H9 (cell line): ENCODE results near the gene BCAS3. TPM values are rescaled to one million over a fixed set of nuclear protein-coding genes. Genes with fewer than 3 reads are reported as not detected.

ENCODE experiments used
- DNase-seq: peaks from one replicate; pipeline ENCODE4 v3.0.0-alpha.2; 2017
- H2AFZ ChIP-seq: one replicate; pipeline ENCODE4 v1.6.1; 2013; ENCODE audit warnings: mild to moderate bottlenecking, low read length, control low read depth, moderate library complexity
- H2AK5ac ChIP-seq: 2 replicates; pipeline ENCODE4 v1.6.1; 2013; ENCODE audit warnings: low read length, control low read depth, mixed read lengths; ENCODE audit not compliant: insufficient read length
- H2BK120ac ChIP-seq: one replicate; pipeline ENCODE4 v1.6.1; 2013; ENCODE audit warnings: low read depth, mild to moderate bottlenecking, low read length, control low read depth, inconsistent platforms; ENCODE audit not compliant: poor library complexity, severe bottlenecking
- H2BK12ac ChIP-seq: 2 replicates; pipeline ENCODE4 v1.6.1; 2013; ENCODE audit warnings: low read length, control low read depth, mixed read lengths, low read depth; ENCODE audit not compliant: insufficient read length
- H2BK15ac ChIP-seq: 2 replicates; pipeline ENCODE4 v1.6.1; 2013; ENCODE audit warnings: low read depth, low read length, control low read depth
- H2BK20ac ChIP-seq: one replicate; pipeline ENCODE4 v1.6.1; 2013; ENCODE audit warnings: low read depth, mild to moderate bottlenecking, low read length, control low read depth, inconsistent platforms; ENCODE audit not compliant: poor library complexity, severe bottlenecking
- H2BK5ac ChIP-seq: 2 replicates; pipeline ENCODE4 v1.6.1; 2013; ENCODE audit warnings: low read length, control low read depth, mixed read lengths; ENCODE audit not compliant: insufficient read length
- H3K14ac ChIP-seq: 2 replicates; pipeline ENCODE4 v1.6.1; 2013; ENCODE audit warnings: low read length, control low read depth; ENCODE audit not compliant: insufficient read depth
- H3K18ac ChIP-seq: 2 replicates; pipeline ENCODE4 v1.6.1; 2013; ENCODE audit warnings: low read depth, mild to moderate bottlenecking, mixed read lengths, low read length, control low read depth; ENCODE audit not compliant: insufficient read length
- H3K23ac ChIP-seq: 2 replicates; pipeline ENCODE4 v1.6.1; 2013; ENCODE audit warnings: low read length, control low read depth, mixed read lengths, low read depth; ENCODE audit not compliant: insufficient read length
- H3K23me2 ChIP-seq: 2 replicates; pipeline ENCODE4 v1.6.1; 2013; ENCODE audit warnings: low read depth, mild to moderate bottlenecking, mixed read lengths, low read length, control low read depth; ENCODE audit not compliant: insufficient read length, poor library complexity, severe bottlenecking
- H3K27ac ChIP-seq: 2 replicates; pipeline ENCODE4 v1.5.1; 2013; ENCODE audit warnings: low read length, control low read depth, mixed read lengths, low read depth; ENCODE audit not compliant: insufficient read length
- H3K27me3 ChIP-seq: 2 replicates; pipeline ENCODE4 v1.6.1; 2013; ENCODE audit warnings: low read length, control low read depth, inconsistent platforms; ENCODE audit not compliant: insufficient read depth
- H3K4ac ChIP-seq: 2 replicates; pipeline ENCODE4 v1.6.1; 2013; ENCODE audit warnings: low read depth, mild to moderate bottlenecking, control low read depth, inconsistent platforms, low read length, moderate library complexity
- H3K4me1 ChIP-seq: 2 replicates; pipeline ENCODE4 v1.6.1; 2013; ENCODE audit warnings: low read length, control low read depth, inconsistent platforms; ENCODE audit not compliant: insufficient read depth
- H3K4me2 ChIP-seq: 2 replicates; pipeline ENCODE4 v1.6.1; 2013; ENCODE audit warnings: low read length, control low read depth, mixed read lengths; ENCODE audit not compliant: insufficient read length, insufficient read depth
- H3K56ac ChIP-seq: 2 replicates; pipeline ENCODE4 v1.6.1; 2013; ENCODE audit warnings: low read depth, mild to moderate bottlenecking, mixed read lengths, low read length, control low read depth; ENCODE audit not compliant: insufficient read length
- H3K79me1 ChIP-seq: 2 replicates; pipeline ENCODE4 v1.6.1; 2013; ENCODE audit warnings: low read depth, mild to moderate bottlenecking, moderate library complexity, low read length, control low read depth, inconsistent platforms; ENCODE audit not compliant: insufficient read depth, poor library complexity, severe bottlenecking
- H3K79me2 ChIP-seq: 2 replicates; pipeline ENCODE4 v1.6.1; 2013; ENCODE audit warnings: low read length, control low read depth, inconsistent platforms; ENCODE audit not compliant: insufficient read depth
- H3K9ac ChIP-seq: 2 replicates; pipeline ENCODE4 v1.6.1; 2013; ENCODE audit warnings: low read length, control low read depth, mixed read lengths; ENCODE audit not compliant: insufficient read length; ENCODE audit errors: extremely low read depth
- H3K9me3 ChIP-seq: one replicate; pipeline ENCODE4 v1.6.1; 2013; ENCODE audit warnings: low read depth, low read length, inconsistent platforms; ENCODE audit not compliant: control insufficient read depth
- H3T11ph ChIP-seq: one replicate; pipeline ENCODE4 v1.6.1; 2013; ENCODE audit warnings: mild to moderate bottlenecking, low read length, control low read depth, inconsistent platforms
- H4K20me1 ChIP-seq: one replicate; pipeline ENCODE4 v1.6.1; 2013; ENCODE audit not compliant: control insufficient read depth, insufficient read length, insufficient read depth
- H4K5ac ChIP-seq: 2 replicates; pipeline ENCODE4 v1.6.1; 2013; ENCODE audit warnings: low read depth, mild to moderate bottlenecking, mixed read lengths, low read length, control low read depth; ENCODE audit not compliant: insufficient read length
- H4K8ac ChIP-seq: replicated peaks from 2 replicates; pipeline ENCODE4 v1.6.1; 2013; ENCODE audit warnings: low read length, control low read depth, mixed read lengths, low read depth; ENCODE audit not compliant: insufficient read length
- H4K91ac ChIP-seq: 2 replicates; pipeline ENCODE4 v1.6.1; 2013; ENCODE audit warnings: low read depth, mild to moderate bottlenecking, moderate library complexity, mixed read lengths, low read length, control low read depth; ENCODE audit not compliant: insufficient read length
- H3K27ac Mint-ChIP-seq, 3 experiments: 2 replicates in 2 of 3; 3 replicates in 1 of 3; pipeline ENCODE4 v1.8.0; 2020 to 2021; ENCODE audit warnings: mixed read lengths in 3 of 3, mild to moderate bottlenecking in 1 of 3, moderate library complexity in 1 of 3
- H3K27me3 Mint-ChIP-seq: 2 replicates; pipeline ENCODE4 v1.8.0; 2021; ENCODE audit warnings: low read depth, mild to moderate bottlenecking, moderate library complexity, mixed read lengths
- H3K36me3 Mint-ChIP-seq, 3 experiments: 2 replicates in 2 of 3; 3 replicates in 1 of 3; pipeline ENCODE4 v1.8.0; 2020 to 2021; ENCODE audit warnings: low read depth in 3 of 3, mixed read lengths in 3 of 3; ENCODE audit not compliant: insufficient read depth in 1 of 3
- H3K4me1 Mint-ChIP-seq, 2 experiments: 2 replicates each; pipeline ENCODE4 v1.8.0; 2020; ENCODE audit warnings: mixed read lengths in 2 of 2
- H3K4me3 Mint-ChIP-seq, 2 experiments: 2 replicates in 1 of 2; 3 replicates in 1 of 2; pipeline ENCODE4 v1.8.0; 2020 to 2021; ENCODE audit warnings: mild to moderate bottlenecking in 2 of 2, mixed read lengths in 2 of 2, moderate library complexity in 1 of 2
- H3K9me3 Mint-ChIP-seq, 2 experiments: 2 replicates in 1 of 2; 3 replicates in 1 of 2; pipeline ENCODE4 v1.8.0; 2020; ENCODE audit warnings: mild to moderate bottlenecking in 2 of 2, mixed read lengths in 2 of 2, moderate library complexity in 1 of 2
- WGBS: extraction: QIAGEN DNeasy Blood & Tissue Kit; methylation state at CpG from one replicate; pipeline ENCODE4 v1.1.7; 2013; ENCODE audit warnings: missing lambda C conversion rate, low lambda C conversion rate, mixed read lengths; ENCODE audit not compliant: insufficient read length; ENCODE audit errors: extremely low coverage; 5-methylcytosine and 5-hydroxymethylcytosine counted together
- total RNA-seq: library from RNA; stranded (reverse); gene quantifications from 2 replicates; pipeline ENCODE4 v1.2.1, GENCODE V29; 2021
- TF ChIP-seq, protein P1 (sequence below): fragments of 200-600 bp; sonication (generic); conservative IDR thresholded peaks from 3 replicates; pipeline ENCODE4 v1.8.0; 2021; ENCODE audit warnings: antibody characterized with exemption, mild to moderate bottlenecking

The BCAS3 gene
- total RNA-seq, 1 experiment from 2014 or later = 22.4 TPM

GRCh38 chr17:61431594-61432311 lies 754.1 kb downstream of the BCAS3 start:
- H3K4me2 ChIP-seq = no peak overlapping the region
- Mint-ChIP-seq H3K27ac (no peak overlapping the region), H3K4me3 (no peak overlapping the region), H3K27me3 (peaks cover 13% of the 10 kb centered on the region), H3K4me1 (no peaks in the 10 kb centered on the region), H3K9me3 (peaks cover 0 to 3% of the 10 kb centered on the region in 2 experiments; a peak in 1 of 5 replicates), H3K36me3 (no peaks in the 10 kb centered on the region)
- H3K27me3 ChIP-seq = no peaks in the 10 kb centered on the region
- H3K23me2 ChIP-seq = no peaks in the 10 kb centered on the region
- H3K4me1 ChIP-seq = no peaks in the 10 kb centered on the region
- no peak overlapping the region for H3K4ac ChIP-seq
- H3K9me3 ChIP-seq = no peaks in the 10 kb centered on the region
- H2BK15ac ChIP-seq = no peak overlapping the region
- H3K79me1 ChIP-seq = no peaks in the 10 kb centered on the region
- H2AFZ ChIP-seq = no peak overlapping the region
- H3K23ac ChIP-seq = no peak overlapping the region
- H3T11ph ChIP-seq = no peak overlapping the region
- no peak overlapping the region for H2BK20ac ChIP-seq
- H4K20me1 ChIP-seq = no peaks in the 10 kb centered on the region
- no CpG with 5 or more reads among the region's 4 CpGs for WGBS
- H3K79me2 ChIP-seq = no peaks in the 10 kb centered on the region
- H3K14ac ChIP-seq = no peak overlapping the region
- H3K9ac ChIP-seq = no peak overlapping the region
- H3K56ac ChIP-seq = no peak overlapping the region
- no peak overlapping the region for H4K91ac ChIP-seq
- H2BK5ac ChIP-seq = no peak overlapping the region
- TF ChIP-seq, protein P1, sequence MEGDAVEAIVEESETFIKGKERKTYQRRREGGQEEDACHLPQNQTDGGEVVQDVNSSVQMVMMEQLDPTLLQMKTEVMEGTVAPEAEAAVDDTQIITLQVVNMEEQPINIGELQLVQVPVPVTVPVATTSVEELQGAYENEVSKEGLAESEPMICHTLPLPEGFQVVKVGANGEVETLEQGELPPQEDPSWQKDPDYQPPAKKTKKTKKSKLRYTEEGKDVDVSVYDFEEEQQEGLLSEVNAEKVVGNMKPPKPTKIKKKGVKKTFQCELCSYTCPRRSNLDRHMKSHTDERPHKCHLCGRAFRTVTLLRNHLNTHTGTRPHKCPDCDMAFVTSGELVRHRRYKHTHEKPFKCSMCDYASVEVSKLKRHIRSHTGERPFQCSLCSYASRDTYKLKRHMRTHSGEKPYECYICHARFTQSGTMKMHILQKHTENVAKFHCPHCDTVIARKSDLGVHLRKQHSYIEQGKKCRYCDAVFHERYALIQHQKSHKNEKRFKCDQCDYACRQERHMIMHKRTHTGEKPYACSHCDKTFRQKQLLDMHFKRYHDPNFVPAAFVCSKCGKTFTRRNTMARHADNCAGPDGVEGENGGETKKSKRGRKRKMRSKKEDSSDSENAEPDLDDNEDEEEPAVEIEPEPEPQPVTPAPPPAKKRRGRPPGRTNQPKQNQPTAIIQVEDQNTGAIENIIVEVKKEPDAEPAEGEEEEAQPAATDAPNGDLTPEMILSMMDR = no peak
- no peak for DNase-seq
- no peak overlapping the region for H2BK120ac ChIP-seq
- no peak overlapping the region for H4K5ac ChIP-seq
- no peak overlapping the region for H3K18ac ChIP-seq
- no peak overlapping the region for H2BK12ac ChIP-seq
- no peak overlapping the region for H2AK5ac ChIP-seq
- H4K8ac ChIP-seq = no peak overlapping the region
- H3K27ac ChIP-seq = no peak overlapping the region
